Gastroesophageal sphincter (tissue), 4 donors: Measurements from ENCODE around the gene ZNF165. TPM values are rescaled to one million over a fixed set of nuclear protein-coding genes. Genes with fewer than 3 reads are reported as not detected.

Source experiments
- ATAC-seq: fragments of 150-250 bp; one replicate; pipeline ENCODE4 v1.9.1; 2016; ENCODE audit warnings: mild to moderate bottlenecking, moderate library complexity
- H3K27ac ChIP-seq, 4 donors: fragments of 200-600 bp; sonication (generic) in 3 of 4; 1 replicate in 3 of 4; 2 replicates in 1 of 4; pipeline ENCODE4 v1.5.1; 2016 to 2019
- H3K27me3 ChIP-seq: fragments of 200-600 bp; sonication (generic); one replicate; pipeline ENCODE4 v1.5.1; 2019
- H3K36me3 ChIP-seq, 2 donors: fragments of 200-600 bp; sonication (generic); one replicate each; pipeline ENCODE4 v1.5.1; 2019; ENCODE audit warnings: control low read depth in 1 of 2
- H3K4me1 ChIP-seq, 3 donors: fragments of 200-600 bp; sonication (generic); 1 replicate in 2 of 3; 2 replicates in 1 of 3; pipeline ENCODE4 v1.5.1; 2016 to 2019; ENCODE audit warnings: control low read depth in 2 of 3
- H3K4me3 ChIP-seq, 2 donors: fragments of 200-600 bp; sonication (generic); one replicate each; pipeline ENCODE4 v1.5.1; 2019; ENCODE audit warnings: mild to moderate bottlenecking in 1 of 2, moderate library complexity in 1 of 2
- H3K9me3 ChIP-seq, 3 donors: fragments of 200-600 bp; sonication (generic); one replicate each; pipeline ENCODE4 v1.5.1; 2017 to 2019; ENCODE audit warnings: control low read depth in 2 of 3
- EP300 ChIP-seq: sonication (generic); formaldehyde crosslinking; IDR thresholded peaks from one replicate; pipeline ENCODE4 v1.6.1; 2017; ENCODE audit warnings: antibody characterized with exemption, mild to moderate bottlenecking
- POLR2A ChIP-seq, 2 donors: fragments of 450-650 bp; IDR thresholded peaks; one replicate each; pipeline ENCODE4 v1.6.1; 2017; ENCODE audit warnings: antibody characterized with exemption in 2 of 2, mild to moderate bottlenecking in 2 of 2, moderate library complexity in 1 of 2
- POLR2AphosphoS5 ChIP-seq: sonication (generic); formaldehyde crosslinking; IDR thresholded peaks from one replicate; pipeline ENCODE4 v1.6.1; 2017; ENCODE audit warnings: antibody characterized with exemption
- WGBS, 2 donors: methylation state at CpG; one replicate each; pipeline ENCODE4 v1.1.5; 2018; ENCODE audit warnings: low coverage in 1 of 2; 5-methylcytosine and 5-hydroxymethylcytosine counted together
- total RNA-seq, 4 donors: library from RNA; depleted of rRNA; stranded (reverse); fragments of >200 nt; gene quantifications; one replicate each; pipeline ENCODE4 v1.1.0, GENCODE V29; 2016
- TF ChIP-seq, protein P1 (sequence below), 4 experiments: fragments of 200-600 bp in 2 of 4; fragments of 450-650 bp in 2 of 4; sonication (generic) in 1 of 4; IDR thresholded peaks; one replicate each; pipeline ENCODE4 v1.5.1; 2017 to 2019; ENCODE audit warnings: antibody characterized with exemption in 4 of 4, mild to moderate bottlenecking in 2 of 4, moderate library complexity in 2 of 4

The ZNF165 gene
- total RNA-seq, 4 donors from 2014 or later = 0.77 to 1.6 (median 0.80) TPM

DNA sequence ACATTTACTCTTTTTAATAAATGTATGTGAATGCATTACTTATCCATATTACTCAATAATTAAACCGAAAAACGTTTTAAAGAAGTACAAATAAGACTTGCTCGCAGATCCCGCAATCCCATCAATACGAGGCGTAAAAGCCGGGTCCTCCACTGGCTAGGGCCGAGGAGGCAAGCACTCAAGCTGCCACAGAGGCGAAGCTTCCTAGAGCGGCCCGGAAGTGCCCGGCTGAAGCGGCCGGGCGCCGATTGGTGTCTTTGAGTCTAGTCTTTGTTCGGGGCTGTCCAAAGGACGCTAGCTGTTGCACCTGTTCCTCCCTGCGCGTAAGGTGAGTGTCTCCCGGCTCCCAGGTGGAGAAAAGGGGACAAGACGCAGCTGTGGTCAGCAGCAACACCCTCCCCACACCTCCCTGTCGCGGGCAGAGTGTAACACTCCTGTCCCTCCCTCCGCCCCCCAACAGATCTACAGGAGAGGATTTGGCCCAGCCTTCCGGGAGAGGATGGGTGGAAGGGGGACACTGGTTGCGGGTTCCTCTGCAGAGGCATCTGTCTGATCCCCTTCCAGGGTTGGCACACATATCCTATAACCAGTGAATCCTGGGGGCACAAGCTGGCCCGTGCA lies 44.1 kb downstream of the ZNF165 start, which contains the start of gene ZSCAN16:
Gene ZSCAN16 (plus strand): TSS at position 260 of the 621 bp plus-strand sequence. CDS start 835 bp downstream, outside the sequence.
- peak within 1 kb of the TSS; percentile 68 to 95 for H3K4me3 ChIP-seq
- peak; percentile 97 for ATAC-seq
- TF ChIP-seq POLR2AphosphoS5 (no peak), EP300 (no peak), POLR2A (IDR thresholded peaks at IDR 0.05) (no peak)
- TF ChIP-seq, protein P1, sequence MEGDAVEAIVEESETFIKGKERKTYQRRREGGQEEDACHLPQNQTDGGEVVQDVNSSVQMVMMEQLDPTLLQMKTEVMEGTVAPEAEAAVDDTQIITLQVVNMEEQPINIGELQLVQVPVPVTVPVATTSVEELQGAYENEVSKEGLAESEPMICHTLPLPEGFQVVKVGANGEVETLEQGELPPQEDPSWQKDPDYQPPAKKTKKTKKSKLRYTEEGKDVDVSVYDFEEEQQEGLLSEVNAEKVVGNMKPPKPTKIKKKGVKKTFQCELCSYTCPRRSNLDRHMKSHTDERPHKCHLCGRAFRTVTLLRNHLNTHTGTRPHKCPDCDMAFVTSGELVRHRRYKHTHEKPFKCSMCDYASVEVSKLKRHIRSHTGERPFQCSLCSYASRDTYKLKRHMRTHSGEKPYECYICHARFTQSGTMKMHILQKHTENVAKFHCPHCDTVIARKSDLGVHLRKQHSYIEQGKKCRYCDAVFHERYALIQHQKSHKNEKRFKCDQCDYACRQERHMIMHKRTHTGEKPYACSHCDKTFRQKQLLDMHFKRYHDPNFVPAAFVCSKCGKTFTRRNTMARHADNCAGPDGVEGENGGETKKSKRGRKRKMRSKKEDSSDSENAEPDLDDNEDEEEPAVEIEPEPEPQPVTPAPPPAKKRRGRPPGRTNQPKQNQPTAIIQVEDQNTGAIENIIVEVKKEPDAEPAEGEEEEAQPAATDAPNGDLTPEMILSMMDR (IDR thresholded peaks at IDR 0.05) = no peak
- no peaks in the 10 kb centered on the region for H3K27me3 ChIP-seq
- peaks cover 0 to 22% (median 10%) of the 10 kb centered on the region in 3 donors for H3K4me1 ChIP-seq
- peak within 1 kb of the TSS; percentile 64 to 88 (median 80) for H3K27ac ChIP-seq
- 0 to 3% methylated on average over 11 to 20 of the region's 28 CpGs for WGBS, 2 donors
- no peaks in the 10 kb centered on the region for H3K9me3 ChIP-seq
- H3K36me3 ChIP-seq = peaks cover 0 to 61% of the 10 kb centered on the region in 2 donors

DNA sequence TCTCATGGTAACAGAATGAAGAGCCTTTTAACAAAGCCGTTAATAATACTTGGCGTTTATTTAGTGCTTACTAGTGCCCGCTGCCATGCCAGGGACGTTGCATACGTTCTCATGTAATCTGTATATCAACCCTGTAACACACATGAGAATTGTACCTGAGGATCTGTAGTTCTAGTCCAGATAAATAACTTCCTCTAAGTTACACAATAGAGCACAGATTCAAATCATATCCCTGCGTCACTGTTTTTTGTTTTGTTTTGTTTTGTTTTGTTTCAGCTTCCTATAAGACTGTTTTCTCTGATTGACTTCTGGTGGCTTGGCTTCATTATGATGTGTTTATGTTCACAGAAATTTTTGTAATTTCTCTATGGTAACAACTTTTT lies 44.6 kb downstream of the ZNF165 start:
- Histone ChIP-seq H3K27ac (peak overlapping the region; percentile 64 to 88 (median 80)), H3K27me3 (no peaks in the 10 kb centered on the region), H3K4me3 (peak overlapping the region; percentile 68 to 95), H3K36me3 (peaks cover 0 to 61% of the 10 kb centered on the region in 2 donors), H3K4me1 (peaks cover 0 to 22% (median 10%) of the 10 kb centered on the region in 3 donors), H3K9me3 (no peaks in the 10 kb centered on the region)
- ATAC-seq = peak; percentile 7
- WGBS, 2 donors = 3 to 14% methylated on average over 6 of the region's 6 CpGs
- TF ChIP-seq EP300 = no peak
- TF ChIP-seq POLR2AphosphoS5 = no peak
- TF ChIP-seq POLR2A (IDR thresholded peaks at IDR 0.05) = no peak

DNA sequence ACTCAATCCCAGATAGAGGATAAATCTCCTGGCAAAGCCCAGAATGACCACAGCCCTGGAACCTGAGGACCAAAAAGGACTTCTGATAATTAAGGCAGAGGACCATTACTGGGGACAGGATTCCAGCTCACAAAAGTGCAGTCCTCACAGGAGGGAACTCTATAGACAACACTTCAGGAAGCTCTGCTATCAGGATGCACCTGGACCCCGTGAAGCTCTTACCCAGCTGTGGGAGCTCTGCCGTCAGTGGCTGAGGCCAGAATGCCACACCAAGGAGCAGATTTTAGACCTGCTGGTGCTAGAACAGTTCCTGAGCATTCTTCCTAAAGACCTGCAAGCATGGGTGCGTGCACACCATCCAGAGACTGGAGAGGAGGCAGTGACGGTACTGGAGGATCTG lies 45.0 kb downstream of the ZNF165 start:
- H3K27ac ChIP-seq = peak overlapping the region in 1 of 4 donors; percentile 80
- H3K9me3 ChIP-seq = no peaks in the 10 kb centered on the region
- no peaks in the 10 kb centered on the region for H3K27me3 ChIP-seq
- peaks cover 0 to 22% (median 10%) of the 10 kb centered on the region in 3 donors for H3K4me1 ChIP-seq
- 73% methylated on average over 2 of the region's 4 CpGs; no CpG with 5 or more reads in 1 of the 2 donors for WGBS, 2 donors
- TF ChIP-seq, protein P1 (IDR thresholded peaks at IDR 0.05) = no peak
- TF ChIP-seq EP300 (no peak), POLR2A (IDR thresholded peaks at IDR 0.05) (no peak), POLR2AphosphoS5 (no peak)
- no peak for ATAC-seq
- H3K4me3 ChIP-seq = no peak overlapping the region
- peaks cover 0 to 60% of the 10 kb centered on the region in 2 donors for H3K36me3 ChIP-seq

DNA sequence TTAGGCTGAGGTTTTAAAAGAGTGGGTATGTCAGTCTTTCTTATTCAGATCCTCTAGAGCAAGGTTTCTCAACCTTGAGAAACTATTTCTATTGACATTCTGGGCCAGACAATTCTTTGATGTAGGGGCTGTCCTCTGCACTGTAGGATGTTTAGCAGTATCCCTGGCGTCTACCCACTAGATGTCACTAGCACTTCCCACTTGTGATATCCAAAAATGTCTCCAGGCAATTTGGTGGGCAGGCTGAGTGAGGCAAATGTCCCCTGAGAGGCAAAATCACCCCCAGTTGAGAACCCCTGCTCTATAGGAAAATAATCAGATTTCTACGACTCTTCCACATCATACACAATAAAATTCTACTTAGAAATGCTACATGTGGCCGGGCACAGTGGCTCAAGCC lies 53.6 kb downstream of the ZNF165 start:
- H3K27ac ChIP-seq = no peak overlapping the region
- H3K9me3 ChIP-seq = no peaks in the 10 kb centered on the region
- no peak overlapping the region for H3K4me3 ChIP-seq
- WGBS, 2 donors = 0 to 36% methylated on average over 1 to 2 of the region's 3 CpGs
- H3K27me3 ChIP-seq = no peaks in the 10 kb centered on the region
- ATAC-seq = no peak
- no peak for TF ChIP-seq EP300
- TF ChIP-seq, protein P1 (IDR thresholded peaks at IDR 0.05) = peak in 2 of 4 experiments; percentile 15 to 40
- H3K4me1 ChIP-seq = peaks cover 11 to 43% (median 15%) of the 10 kb centered on the region in 3 donors
- peaks cover 0 to 29% of the 10 kb centered on the region in 2 donors for H3K36me3 ChIP-seq

DNA sequence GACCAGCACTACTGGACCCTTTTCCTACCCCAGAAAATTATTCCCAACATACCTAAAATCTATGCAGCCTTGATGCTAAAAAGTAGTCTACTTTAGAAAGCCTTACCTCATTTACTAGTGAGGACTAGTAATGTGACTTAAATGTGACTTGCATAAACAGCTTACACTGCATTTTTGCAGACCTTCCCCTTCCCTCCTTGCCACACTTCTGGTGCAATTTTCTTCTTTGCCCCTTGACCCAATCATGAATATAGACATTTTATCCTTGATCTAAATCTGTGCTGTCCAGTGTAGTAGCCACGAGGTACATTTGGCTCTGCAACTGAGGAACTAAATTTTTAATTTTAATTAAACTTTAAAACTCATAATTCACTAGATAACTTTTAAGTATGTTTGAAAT lies 54.3 kb downstream of the ZNF165 start:
- no peak overlapping the region for H3K27ac ChIP-seq
- H3K4me1 ChIP-seq = peaks cover 11 to 43% (median 15%) of the 10 kb centered on the region in 3 donors
- no peaks in the 10 kb centered on the region for H3K27me3 ChIP-seq
- peaks cover 0 to 24% of the 10 kb centered on the region in 2 donors for H3K36me3 ChIP-seq
- H3K9me3 ChIP-seq = no peaks in the 10 kb centered on the region
- 52% methylated on average over 1 of the region's 1 CpG; no CpG with 5 or more reads in 1 of the 2 donors for WGBS, 2 donors
- TF ChIP-seq POLR2A (IDR thresholded peaks at IDR 0.05) = no peak
- TF ChIP-seq EP300 = no peak
- TF ChIP-seq, protein P1 (IDR thresholded peaks at IDR 0.05) = no peak
- TF ChIP-seq POLR2AphosphoS5 = no peak
- no peak overlapping the region for H3K4me3 ChIP-seq
- ATAC-seq = no peak
